T-helper 2 cell treated with Interferon-gamma antibody and Interleukin-4, amounts not matched to agents 5 μg/mL and 100 μg/mL, for 36 hours (primary cell): ENCODE data around the gene B3GAT1.

ENCODE experiments used
- DNase-seq: peaks from one replicate; pipeline ENCODE4 v3.0.0; 2021; ENCODE audit warnings: low spot score
- H3K27ac Mint-ChIP-seq: one replicate; pipeline ENCODE4 v1.8.0; 2021; ENCODE audit warnings: mild to moderate bottlenecking, mixed read lengths
- H3K27me3 Mint-ChIP-seq: one replicate; pipeline ENCODE4 v1.8.0; 2021; ENCODE audit warnings: low read depth, mixed read lengths
- H3K36me3 Mint-ChIP-seq: one replicate; pipeline ENCODE4 v1.8.0; 2021; ENCODE audit warnings: low read depth, mixed read lengths
- H3K4me1 Mint-ChIP-seq: one replicate; pipeline ENCODE4 v1.8.0; 2021; ENCODE audit warnings: low read depth, mixed read lengths
- H3K4me3 Mint-ChIP-seq: one replicate; pipeline ENCODE4 v1.8.0; 2022; ENCODE audit warnings: mild to moderate bottlenecking, moderate library complexity, mixed read lengths
- H3K9me3 Mint-ChIP-seq: one replicate; pipeline ENCODE4 v1.8.0; 2021; ENCODE audit warnings: mixed read lengths

The B3GAT1 gene

GRCh38 chr11:134372536-134372935 is 39.5 kb downstream of the B3GAT1 start:
- Mint-ChIP-seq H3K27ac (no peak overlapping the region), H3K4me3 (no peak overlapping the region), H3K27me3 (no peaks in the 10 kb centered on the region), H3K36me3 (no peaks in the 10 kb centered on the region), H3K9me3 (no peaks in the 10 kb centered on the region), H3K4me1 (no peaks in the 10 kb centered on the region)
- no peak for DNase-seq

- Mint-ChIP-seq H3K4me3 (no peak overlapping the region), H3K36me3 (no peaks in the 10 kb centered on the region), H3K27me3 (no peaks in the 10 kb centered on the region), H3K4me1 (no peaks in the 10 kb centered on the region), H3K9me3 (no peaks in the 10 kb centered on the region), H3K27ac (no peak overlapping the region)
- no peak for DNase-seq
Observed at GRCh38 chr11:134371436-134372185, 40.4 kb downstream of the B3GAT1 start.

GRCh38 chr11:134370526-134371435 is 41.3 kb downstream of the B3GAT1 start:
- Mint-ChIP-seq H3K4me1 (no peaks in the 10 kb centered on the region), H3K27ac (no peak overlapping the region), H3K36me3 (no peaks in the 10 kb centered on the region), H3K27me3 (no peaks in the 10 kb centered on the region), H3K9me3 (no peaks in the 10 kb centered on the region), H3K4me3 (no peak overlapping the region)
- DNase-seq, result no peak

- H3K4me3 Mint-ChIP-seq, result no peak overlapping the region
- no peaks in the 10 kb centered on the region for H3K36me3 Mint-ChIP-seq
- H3K4me1 Mint-ChIP-seq, result no peaks in the 10 kb centered on the region
- no peak overlapping the region for H3K27ac Mint-ChIP-seq
- no peak for DNase-seq
- no peaks in the 10 kb centered on the region for H3K9me3 Mint-ChIP-seq
- no peaks in the 10 kb centered on the region for H3K27me3 Mint-ChIP-seq
Observed at GRCh38 chr11:134369656-134370525, 42.2 kb downstream of the B3GAT1 start.

GRCh38 chr11:134367781-134368180 is 44.3 kb downstream of the B3GAT1 start:
- Mint-ChIP-seq H3K36me3 (no peaks in the 10 kb centered on the region), H3K9me3 (no peaks in the 10 kb centered on the region), H3K27me3 (no peaks in the 10 kb centered on the region), H3K27ac (no peak overlapping the region), H3K4me1 (no peaks in the 10 kb centered on the region), H3K4me3 (no peak overlapping the region)
- no peak for DNase-seq

GRCh38 chr11:134366254-134366653 is 45.8 kb downstream of the B3GAT1 start:
- no peaks in the 10 kb centered on the region for H3K9me3 Mint-ChIP-seq
- H3K27me3 Mint-ChIP-seq, result peaks cover 3% of the 10 kb centered on the region

GRCh38 chr11:134365011-134365925 is 46.8 kb downstream of the B3GAT1 start:
- Mint-ChIP-seq H3K4me1 (peaks cover 3% of the 10 kb centered on the region), H3K27me3 (peaks cover 3% of the 10 kb centered on the region), H3K4me3 (no peak overlapping the region), H3K27ac (no peak overlapping the region), H3K36me3 (no peaks in the 10 kb centered on the region), H3K9me3 (no peaks in the 10 kb centered on the region)
- DNase-seq, result no peak

More at GRCh38 chr11:134366254-134366653, 45.8 kb downstream of the B3GAT1 start:
- Mint-ChIP-seq H3K27ac (no peak overlapping the region), H3K4me3 (no peak overlapping the region), H3K4me1 (peaks cover 3% of the 10 kb centered on the region), H3K36me3 (no peaks in the 10 kb centered on the region)
- DNase-seq, result no peak

- peaks cover 3% of the 10 kb centered on the region for H3K27me3 Mint-ChIP-seq
- no peaks in the 10 kb centered on the region for H3K9me3 Mint-ChIP-seq
- no peak overlapping the region for H3K27ac Mint-ChIP-seq
- no peaks in the 10 kb centered on the region for H3K36me3 Mint-ChIP-seq
- H3K4me1 Mint-ChIP-seq, result peaks cover 9% of the 10 kb centered on the region
- no peak overlapping the region for H3K4me3 Mint-ChIP-seq
- no peak for DNase-seq
Observed at GRCh38 chr11:134364261-134364660, 47.8 kb downstream of the B3GAT1 start.

- Mint-ChIP-seq H3K36me3 (no peaks in the 10 kb centered on the region), H3K4me3 (no peak overlapping the region), H3K27me3 (peaks cover 3% of the 10 kb centered on the region), H3K27ac (no peak overlapping the region), H3K4me1 (peaks cover 9% of the 10 kb centered on the region), H3K9me3 (no peaks in the 10 kb centered on the region)
- DNase-seq, result no peak
Observed at GRCh38 chr11:134363592-134363991, 48.5 kb downstream of the B3GAT1 start.

- Mint-ChIP-seq H3K9me3 (no peaks in the 10 kb centered on the region), H3K36me3 (no peaks in the 10 kb centered on the region), H3K27ac (no peak overlapping the region), H3K27me3 (peaks cover 3% of the 10 kb centered on the region), H3K4me3 (no peak overlapping the region), H3K4me1 (peaks cover 9% of the 10 kb centered on the region)
- no peak for DNase-seq
Observed at GRCh38 chr11:134363161-134363560, 48.9 kb downstream of the B3GAT1 start.

- Mint-ChIP-seq H3K36me3 (no peaks in the 10 kb centered on the region), H3K27ac (no peak overlapping the region), H3K27me3 (peaks cover 3% of the 10 kb centered on the region), H3K9me3 (no peaks in the 10 kb centered on the region), H3K4me3 (no peak overlapping the region), H3K4me1 (peaks cover 9% of the 10 kb centered on the region)
- no peak for DNase-seq
Observed at GRCh38 chr11:134362192-134362901, 49.7 kb downstream of the B3GAT1 start.

- DNase-seq, result no peak
- Mint-ChIP-seq H3K4me3 (no peak overlapping the region), H3K27ac (no peak overlapping the region), H3K27me3 (peaks cover 3% of the 10 kb centered on the region), H3K4me1 (peaks cover 9% of the 10 kb centered on the region), H3K36me3 (no peaks in the 10 kb centered on the region), H3K9me3 (no peaks in the 10 kb centered on the region)
Observed at GRCh38 chr11:134361661-134362060, 50.4 kb downstream of the B3GAT1 start.
